Uterus (tissue), 4 donors: ENCODE results near the gene MRPL1. TPM values are rescaled to one million over a fixed set of nuclear protein-coding genes. Genes with fewer than 3 reads are reported as not detected.
A peak's percentile ranks its signal among the peaks of the same experiment; 100 is the strongest.

Source experiments
- DNase-seq, 2 donors: peaks; one replicate each; pipeline ENCODE4 v3.0.0-alpha.2; 2019 to 2020
- H3K27ac ChIP-seq, 2 donors: fragments of 200-600 bp; sonication (generic); 1 replicate in 1 of 2; 2 replicates in 1 of 2; pipeline ENCODE4 v1.5.1; 2016 to 2018
- H3K27me3 ChIP-seq, 2 donors: fragments of 200-600 bp; sonication (generic); one replicate each; pipeline ENCODE4 v1.5.1; 2018 to 2019; ENCODE audit warnings: control low read depth in 1 of 2
- H3K36me3 ChIP-seq, 2 donors: fragments of 200-600 bp; sonication (generic); one replicate each; pipeline ENCODE4 v1.5.1; 2019; ENCODE audit warnings: control low read depth in 1 of 2
- H3K4me1 ChIP-seq, 2 donors: fragments of 200-600 bp; sonication (generic); one replicate each; pipeline ENCODE4 v1.5.1; 2018 to 2019; ENCODE audit warnings: control low read depth in 1 of 2
- H3K4me3 ChIP-seq, 2 donors: fragments of 200-600 bp; sonication (generic); 1 replicate in 1 of 2; 2 replicates in 1 of 2; pipeline ENCODE4 v1.5.1; 2018 to 2019; ENCODE audit warnings: mild to moderate bottlenecking in 1 of 2
- H3K9me3 ChIP-seq, 2 donors: fragments of 200-600 bp; sonication (generic); one replicate each; pipeline ENCODE4 v1.5.1; 2019; ENCODE audit warnings: control low read depth in 1 of 2
- CTCF ChIP-seq, 4 experiments: fragments of 200-600 bp in 2 of 4; fragments of 450-650 bp in 2 of 4; sonication (generic) in 2 of 4; IDR thresholded peaks; one replicate each; pipeline ENCODE4 v1.5.1; 2016 to 2019; ENCODE audit warnings: antibody characterized with exemption in 4 of 4, mild to moderate bottlenecking in 2 of 4, moderate library complexity in 1 of 4
- POLR2A ChIP-seq, 2 donors: fragments of 450-650 bp; IDR thresholded peaks; one replicate each; pipeline ENCODE4 v1.6.1; 2016; ENCODE audit warnings: antibody characterized with exemption in 2 of 2, mild to moderate bottlenecking in 1 of 2, moderate library complexity in 1 of 2
- intact Hi-C: fragments of 100-400 bp; cut with DNase I; formaldehyde crosslinking; loops from one replicate; pipeline ENCODE4 v1.15.1; 2023; ENCODE audit warnings: low total_unique reads
- total RNA-seq, 4 donors: library from RNA; depleted of rRNA in 3 of 4; stranded (reverse); fragments of >200 nt in 3 of 4; gene quantifications; one replicate each; pipeline versions ENCODE4 v1.1.0 to v1.2.4, GENCODE V29; 2014 to 2023
- donor health status: DM: yes; HTN: yes; CAD: no.

The MRPL1 gene
- total RNA-seq, 4 donors from 2014 or later: 15.1 to 75.9 (median 34.8) TPM

GRCh38 chr4:77911842-77912450 lies 49.3 kb downstream of the MRPL1 start:
- no peak for TF ChIP-seq POLR2A (IDR thresholded peaks at IDR 0.05)
- TF ChIP-seq CTCF (IDR thresholded peaks at IDR 0.05): no peak
- H3K36me3 ChIP-seq: no peaks in the 10 kb centered on the region
- intact Hi-C loops: no loop called here

GRCh38 chr4:77913348-77913747 lies 50.7 kb downstream of the MRPL1 start:
- H3K36me3 ChIP-seq: no peaks in the 10 kb centered on the region
- TF ChIP-seq CTCF (IDR thresholded peaks at IDR 0.05) (no peak), POLR2A (IDR thresholded peaks at IDR 0.05) (no peak)
- intact Hi-C loops: no loop called here

More at GRCh38 chr4:77911842-77912450, 49.3 kb downstream of the MRPL1 start:
- no peaks in the 10 kb centered on the region for H3K27me3 ChIP-seq
- H3K9me3 ChIP-seq: no peaks in the 10 kb centered on the region
- H3K4me3 ChIP-seq: no peak overlapping the region
- H3K4me1 ChIP-seq: no peaks in the 10 kb centered on the region
- no peak for DNase-seq
- no peak overlapping the region for H3K27ac ChIP-seq

GRCh38 chr4:77917075-77917474 lies 54.4 kb downstream of the MRPL1 start:
- Histone ChIP-seq H3K4me3 (no peak overlapping the region), H3K9me3 (no peaks in the 10 kb centered on the region), H3K27ac (no peak overlapping the region), H3K4me1 (no peaks in the 10 kb centered on the region), H3K27me3 (no peaks in the 10 kb centered on the region), H3K36me3 (no peaks in the 10 kb centered on the region)
- no peak for TF ChIP-seq CTCF (IDR thresholded peaks at IDR 0.05)
- TF ChIP-seq POLR2A (IDR thresholded peaks at IDR 0.05): no peak
- DNase-seq: no peak
- intact Hi-C loops: no loop called here

More at GRCh38 chr4:77913348-77913747, 50.7 kb downstream of the MRPL1 start:
- Histone ChIP-seq H3K27ac (no peak overlapping the region), H3K9me3 (no peaks in the 10 kb centered on the region), H3K27me3 (no peaks in the 10 kb centered on the region), H3K4me3 (no peak overlapping the region), H3K4me1 (no peaks in the 10 kb centered on the region)
- no peak for DNase-seq

- no peak for DNase-seq
- Histone ChIP-seq H3K4me1 (no peaks in the 10 kb centered on the region), H3K27me3 (no peaks in the 10 kb centered on the region), H3K9me3 (no peaks in the 10 kb centered on the region), H3K4me3 (no peak overlapping the region), H3K36me3 (no peaks in the 10 kb centered on the region), H3K27ac (no peak overlapping the region)
- intact Hi-C loops: no loop called here
- TF ChIP-seq CTCF (IDR thresholded peaks at IDR 0.05) (no peak), POLR2A (IDR thresholded peaks at IDR 0.05) (no peak)
Observed at GRCh38 chr4:77917601-77918000, 55.0 kb downstream of the MRPL1 start.

- Histone ChIP-seq H3K4me3 (no peak overlapping the region), H3K9me3 (no peaks in the 10 kb centered on the region), H3K4me1 (no peaks in the 10 kb centered on the region), H3K36me3 (no peaks in the 10 kb centered on the region), H3K27me3 (no peaks in the 10 kb centered on the region), H3K27ac (peak overlapping the region in 1 of 2 donors; percentile 22)
- intact Hi-C loops: no loop called here
- no peak for DNase-seq
- TF ChIP-seq POLR2A (IDR thresholded peaks at IDR 0.05): no peak
- no peak for TF ChIP-seq CTCF (IDR thresholded peaks at IDR 0.05)
Observed at GRCh38 chr4:77920371-77920770, 57.7 kb downstream of the MRPL1 start.
